Measurements from ENCODE around the gene CASP8. TPM values are rescaled to one million over a fixed set of nuclear protein-coding genes. Genes with fewer than 3 reads are reported as not detected.
"Not testable (repeated sequence)": the region's sequence is repeated elsewhere in the genome, so short reads cannot be mapped to it uniquely, and the experiment has no call there.

Gene CASP8
- total and polyA plus RNA-seq, 2 donors = 41.1 to 49.4 TPM

- Histone ChIP-seq H3K27ac (ENCODE audit: low read depth in 1 of 2, low read length in 1 of 2) (peak overlapping the region in 1 of 2 donors; percentile 12), H3K36me3 (ENCODE audit: control insufficient read depth in 2 of 2, insufficient read depth in 2 of 2, low read length in 1 of 2) (peaks cover 5% of the 10 kb centered on the region in 2 donors), H3K27me3 (ENCODE audit: control insufficient read depth in 2 of 2, insufficient read depth in 1 of 2, low read length in 1 of 2) (no peaks in the 10 kb centered on the region), H3K9me3 (ENCODE audit: control insufficient read depth in 2 of 2, insufficient read depth in 1 of 2, low read length in 1 of 2) (no peaks in the 10 kb centered on the region), H3K4me3 (ENCODE audit: low read length in 2 of 2) (no peak overlapping the region), H3K4me1 (ENCODE audit: control insufficient read depth in 2 of 2, insufficient read depth in 2 of 2, low read length in 2 of 2) (peaks cover 20 to 42% of the 10 kb centered on the region in 2 donors)
- DNase-seq (ENCODE audit: low read depth in 6 of 9, low spot score in 9 of 9) = peak in 1 of 9 donors; percentile 45
- WGBS = 53% methylated on average over 7 of the region's 7 CpGs
Observed at GRCh38 chr2:201237486-201238123, 22.7 kb upstream of the CASP8 start.

GRCh38 chr2:201239167-201239935 is 21.0 kb upstream of the CASP8 start:
- not testable (repeated sequence) for H3K27me3 ChIP-seq (ENCODE audit: control insufficient read depth in 2 of 2, insufficient read depth in 1 of 2, low read length in 1 of 2); H3K9me3 ChIP-seq (ENCODE audit: control insufficient read depth in 2 of 2, insufficient read depth in 1 of 2, low read length in 1 of 2); H3K4me3 ChIP-seq (ENCODE audit: low read length in 2 of 2); H3K36me3 ChIP-seq (ENCODE audit: control insufficient read depth in 2 of 2, insufficient read depth in 2 of 2, low read length in 1 of 2)
- DNase-seq (ENCODE audit: low read depth in 6 of 9, low spot score in 9 of 9) = peak in 1 of 9 donors; percentile 37
- Histone ChIP-seq H3K4me1 (ENCODE audit: control insufficient read depth in 2 of 2, insufficient read depth in 2 of 2, low read length in 2 of 2) (peaks cover 19 to 29% of the 10 kb centered on the region in 2 donors), H3K27ac (ENCODE audit: low read depth in 1 of 2, low read length in 1 of 2) (peak overlapping the region in 1 of 2 donors; percentile 21)
- 94% methylated on average over 21 of the region's 21 CpGs for whole genome bisulfite sequencing

- DNase-seq (ENCODE audit: low read depth in 6 of 9, low spot score in 9 of 9) = no peak
- Histone ChIP-seq H3K36me3 (ENCODE audit: control insufficient read depth in 2 of 2, insufficient read depth in 2 of 2, low read length in 1 of 2) (peaks cover 5% of the 10 kb centered on the region in 2 donors), H3K9me3 (ENCODE audit: control insufficient read depth in 2 of 2, insufficient read depth in 1 of 2, low read length in 1 of 2) (no peaks in the 10 kb centered on the region), H3K27me3 (ENCODE audit: control insufficient read depth in 2 of 2, insufficient read depth in 1 of 2, low read length in 1 of 2) (no peaks in the 10 kb centered on the region), H3K27ac (ENCODE audit: low read depth in 1 of 2, low read length in 1 of 2) (no peak overlapping the region), H3K4me3 (ENCODE audit: low read length in 2 of 2) (no peak overlapping the region), H3K4me1 (ENCODE audit: control insufficient read depth in 2 of 2, insufficient read depth in 2 of 2, low read length in 2 of 2) (peaks cover 7 to 14% of the 10 kb centered on the region in 2 donors)
Observed at GRCh38 chr2:201242571-201243277, 17.6 kb upstream of the CASP8 start.

- Histone ChIP-seq H3K9me3 (ENCODE audit: control insufficient read depth in 2 of 2, insufficient read depth in 1 of 2, low read length in 1 of 2) (no peaks in the 10 kb centered on the region), H3K4me3 (ENCODE audit: low read length in 2 of 2) (no peak overlapping the region), H3K36me3 (ENCODE audit: control insufficient read depth in 2 of 2, insufficient read depth in 2 of 2, low read length in 1 of 2) (peaks cover 2 to 3% of the 10 kb centered on the region in 2 donors), H3K27me3 (ENCODE audit: control insufficient read depth in 2 of 2, insufficient read depth in 1 of 2, low read length in 1 of 2) (no peaks in the 10 kb centered on the region), H3K27ac (ENCODE audit: low read depth in 1 of 2, low read length in 1 of 2) (no peak overlapping the region), H3K4me1 (ENCODE audit: control insufficient read depth in 2 of 2, insufficient read depth in 2 of 2, low read length in 2 of 2) (peaks cover under 1 to 6% of the 10 kb centered on the region in 2 donors)
- no peak for DNase-seq (ENCODE audit: low read depth in 6 of 9, low spot score in 9 of 9)
- 98% methylated on average over 5 of the region's 5 CpGs for WGBS
Observed at GRCh38 chr2:201244829-201245228, 15.5 kb upstream of the CASP8 start.

- Histone ChIP-seq H3K27ac (ENCODE audit: low read depth in 1 of 2, low read length in 1 of 2) (no peak overlapping the region), H3K27me3 (ENCODE audit: control insufficient read depth in 2 of 2, insufficient read depth in 1 of 2, low read length in 1 of 2) (no peaks in the 10 kb centered on the region), H3K36me3 (ENCODE audit: control insufficient read depth in 2 of 2, insufficient read depth in 2 of 2, low read length in 1 of 2) (no peaks in the 10 kb centered on the region), H3K4me1 (ENCODE audit: control insufficient read depth in 2 of 2, insufficient read depth in 2 of 2, low read length in 2 of 2) (peaks cover 6 to 9% of the 10 kb centered on the region in 2 donors), H3K4me3 (ENCODE audit: low read length in 2 of 2) (no peak overlapping the region), H3K9me3 (ENCODE audit: control insufficient read depth in 2 of 2, insufficient read depth in 1 of 2, low read length in 1 of 2) (peaks cover 0 to 10% of the 10 kb centered on the region in 2 donors)
- WGBS = 72% methylated on average over 4 of the region's 4 CpGs
- no peak for DNase-seq (ENCODE audit: low read depth in 6 of 9, low spot score in 9 of 9)
Observed at GRCh38 chr2:201246280-201246679, 14.1 kb upstream of the CASP8 start.

GRCh38 chr2:201248288-201248844 is 12.0 kb upstream of the CASP8 start:
- Histone ChIP-seq H3K4me1 (ENCODE audit: control insufficient read depth in 2 of 2, insufficient read depth in 2 of 2, low read length in 2 of 2) (peaks cover 20 to 23% of the 10 kb centered on the region in 2 donors), H3K4me3 (ENCODE audit: low read length in 2 of 2) (no peak overlapping the region), H3K27me3 (ENCODE audit: control insufficient read depth in 2 of 2, insufficient read depth in 1 of 2, low read length in 1 of 2) (no peaks in the 10 kb centered on the region), H3K9me3 (ENCODE audit: control insufficient read depth in 2 of 2, insufficient read depth in 1 of 2, low read length in 1 of 2) (peaks cover 0 to 14% of the 10 kb centered on the region in 2 donors), H3K27ac (ENCODE audit: low read depth in 1 of 2, low read length in 1 of 2) (no peak overlapping the region), H3K36me3 (ENCODE audit: control insufficient read depth in 2 of 2, insufficient read depth in 2 of 2, low read length in 1 of 2) (no peaks in the 10 kb centered on the region)
- 97% methylated on average over 6 of the region's 6 CpGs for WGBS
- no peak for DNase-seq (ENCODE audit: low read depth in 6 of 9, low spot score in 9 of 9)

- Histone ChIP-seq H3K27me3 (ENCODE audit: control insufficient read depth in 2 of 2, insufficient read depth in 1 of 2, low read length in 1 of 2) (no peaks in the 10 kb centered on the region), H3K4me3 (ENCODE audit: low read length in 2 of 2) (no peak overlapping the region), H3K4me1 (ENCODE audit: control insufficient read depth in 2 of 2, insufficient read depth in 2 of 2, low read length in 2 of 2) (peaks cover 34 to 38% of the 10 kb centered on the region in 2 donors), H3K9me3 (ENCODE audit: control insufficient read depth in 2 of 2, insufficient read depth in 1 of 2, low read length in 1 of 2) (peaks cover 0 to 16% of the 10 kb centered on the region in 2 donors), H3K36me3 (ENCODE audit: control insufficient read depth in 2 of 2, insufficient read depth in 2 of 2, low read length in 1 of 2) (no peaks in the 10 kb centered on the region), H3K27ac (ENCODE audit: low read depth in 1 of 2, low read length in 1 of 2) (no peak overlapping the region)
- no peak for DNase-seq (ENCODE audit: low read depth in 6 of 9, low spot score in 9 of 9)
- WGBS = 98% methylated on average over 2 of the region's 2 CpGs
Observed at GRCh38 chr2:201249889-201250288, 10.4 kb upstream of the CASP8 start.

- Histone ChIP-seq H3K4me3 (ENCODE audit: low read length in 2 of 2) (no peak overlapping the region), H3K36me3 (ENCODE audit: control insufficient read depth in 2 of 2, insufficient read depth in 2 of 2, low read length in 1 of 2) (no peaks in the 10 kb centered on the region), H3K9me3 (ENCODE audit: control insufficient read depth in 2 of 2, insufficient read depth in 1 of 2, low read length in 1 of 2) (peaks cover 0 to 16% of the 10 kb centered on the region in 2 donors), H3K4me1 (ENCODE audit: control insufficient read depth in 2 of 2, insufficient read depth in 2 of 2, low read length in 2 of 2) (peaks cover 41 to 47% of the 10 kb centered on the region in 2 donors), H3K27me3 (ENCODE audit: control insufficient read depth in 2 of 2, insufficient read depth in 1 of 2, low read length in 1 of 2) (no peaks in the 10 kb centered on the region), H3K27ac (ENCODE audit: low read depth in 1 of 2, low read length in 1 of 2) (peak overlapping the region in 1 of 2 donors; percentile 18)
- no peak for DNase-seq (ENCODE audit: low read depth in 6 of 9, low spot score in 9 of 9)
- 98% methylated on average over 4 of the region's 4 CpGs for WGBS
Observed at GRCh38 chr2:201250741-201251140, 9.6 kb upstream of the CASP8 start.
